Suprapubic skin (tissue), 4 donors: Measurements from ENCODE around the gene TAF7L.

ENCODE experiments used
- CTCF ChIP-seq, 2 donors: fragments of 200-600 bp in 1 of 2; fragments of 450-650 bp in 1 of 2; sonication (generic) in 1 of 2; IDR thresholded peaks; one replicate each; pipeline ENCODE4 v1.5.1; 2016 to 2019; ENCODE audit warnings: antibody characterized with exemption in 2 of 2, mild to moderate bottlenecking in 1 of 2, moderate library complexity in 1 of 2
- EP300 ChIP-seq: sonication (generic); formaldehyde crosslinking; IDR thresholded peaks from one replicate; pipeline ENCODE4 v1.6.1; 2017; ENCODE audit warnings: antibody characterized with exemption
- POLR2A ChIP-seq, 2 donors: fragments of 450-650 bp; IDR thresholded peaks; one replicate each; pipeline ENCODE4 v1.6.1; 2017; ENCODE audit warnings: antibody characterized with exemption in 2 of 2, mild to moderate bottlenecking in 2 of 2, moderate library complexity in 2 of 2
- POLR2AphosphoS5 ChIP-seq, 3 donors: sonication (generic); formaldehyde crosslinking; IDR thresholded peaks; one replicate each; pipeline ENCODE4 v1.6.1; 2017; ENCODE audit warnings: antibody characterized with exemption in 3 of 3

- TF ChIP-seq CTCF (IDR thresholded peaks at IDR 0.05) (no peak), POLR2A (IDR thresholded peaks at IDR 0.05) (no peak), POLR2AphosphoS5 (IDR thresholded peaks at IDR 0.05) (no peak), EP300 (no peak)
Observed at GRCh38 chrX:101262590-101262989, 28.5 kb downstream of the TAF7L start.
